Mammary epithelial cell (primary cell): ENCODE measurements around the gene SLIT2.

ENCODE experiments used
- EZH2 ChIP-seq: IDR thresholded peaks from 2 replicates; pipeline ENCODE4 v1.6.1; 2012; ENCODE audit warnings: low read length, inconsistent platforms, borderline replicate concordance
- TF ChIP-seq, protein P1 (sequence below), 2 donors: IDR thresholded peaks in 1 of 2; conservative IDR thresholded peaks in 1 of 2; 2 replicates each; pipeline ENCODE4 v1.5.1; 2011 to 2012; ENCODE audit warnings: inconsistent platforms in 2 of 2, low read length in 2 of 2, mild to moderate bottlenecking in 2 of 2, control low read depth in 1 of 2, low read depth in 1 of 2; ENCODE audit not compliant: insufficient read depth in 1 of 2; ENCODE audit errors: extremely low read depth in 1 of 2

GRCh38 chr4:20266215-20267082 lies 14.7 kb downstream of the SLIT2 start:
- TF ChIP-seq, protein P1, sequence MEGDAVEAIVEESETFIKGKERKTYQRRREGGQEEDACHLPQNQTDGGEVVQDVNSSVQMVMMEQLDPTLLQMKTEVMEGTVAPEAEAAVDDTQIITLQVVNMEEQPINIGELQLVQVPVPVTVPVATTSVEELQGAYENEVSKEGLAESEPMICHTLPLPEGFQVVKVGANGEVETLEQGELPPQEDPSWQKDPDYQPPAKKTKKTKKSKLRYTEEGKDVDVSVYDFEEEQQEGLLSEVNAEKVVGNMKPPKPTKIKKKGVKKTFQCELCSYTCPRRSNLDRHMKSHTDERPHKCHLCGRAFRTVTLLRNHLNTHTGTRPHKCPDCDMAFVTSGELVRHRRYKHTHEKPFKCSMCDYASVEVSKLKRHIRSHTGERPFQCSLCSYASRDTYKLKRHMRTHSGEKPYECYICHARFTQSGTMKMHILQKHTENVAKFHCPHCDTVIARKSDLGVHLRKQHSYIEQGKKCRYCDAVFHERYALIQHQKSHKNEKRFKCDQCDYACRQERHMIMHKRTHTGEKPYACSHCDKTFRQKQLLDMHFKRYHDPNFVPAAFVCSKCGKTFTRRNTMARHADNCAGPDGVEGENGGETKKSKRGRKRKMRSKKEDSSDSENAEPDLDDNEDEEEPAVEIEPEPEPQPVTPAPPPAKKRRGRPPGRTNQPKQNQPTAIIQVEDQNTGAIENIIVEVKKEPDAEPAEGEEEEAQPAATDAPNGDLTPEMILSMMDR (conservative IDR thresholded peaks at IDR 0.05 in 1 of 2, IDR thresholded peaks at IDR 0.05 in 1 of 2; ENCODE audit: extremely low read depth in 1 of 2, insufficient read depth in 1 of 2, low read depth in 1 of 2, low read length in 2 of 2): no peak
- TF ChIP-seq EZH2: no peak
